WTC11 (cell line): ENCODE data around the gene ARHGAP45. TPM values are rescaled to one million over a fixed set of nuclear protein-coding genes. Genes with fewer than 3 reads are reported as not detected.

ENCODE experiments used
- ATAC-seq: fragments of 200-7000 bp; cut with Tn5 transposase; 2 replicates; pipeline ENCODE4 v1.10.0; 2021; ENCODE audit warnings: mild to moderate bottlenecking, moderate library complexity
- CTCF ChIA-PET: fragments of 300-600 bp; sonication (Branson Sonifier 250); formaldehyde crosslinking; loops from one replicate; lab custom pipeline; 2021; ENCODE audit warnings: antibody characterized with exemption; lab: Charles Lee
- POLR2A ChIA-PET: fragments of 350-600 bp; sonication (Branson Sonifier 250); formaldehyde crosslinking; loops from one replicate; lab custom pipeline; 2021; ENCODE audit warnings: antibody characterized with exemption; lab: Charles Lee
- DNase-seq: peaks from one replicate; pipeline ENCODE4 v3.0.0; 2021; ENCODE audit warnings: low spot score
- H3K27ac Mint-ChIP-seq: 2 replicates; pipeline ENCODE4 v1.8.0; 2021; ENCODE audit warnings: mixed read lengths
- H3K27me3 Mint-ChIP-seq: 2 replicates; pipeline ENCODE4 v1.8.0; 2021; ENCODE audit warnings: low read depth, mild to moderate bottlenecking, moderate library complexity, mixed read lengths
- H3K36me3 Mint-ChIP-seq: 2 replicates; pipeline ENCODE4 v1.8.0; 2021; ENCODE audit warnings: mixed read lengths
- H3K4me1 Mint-ChIP-seq: 2 replicates; pipeline ENCODE4 v1.8.0; 2022; ENCODE audit warnings: mixed read lengths
- H3K4me3 Mint-ChIP-seq: 2 replicates; pipeline ENCODE4 v1.8.0; 2021; ENCODE audit warnings: mild to moderate bottlenecking, moderate library complexity, mixed read lengths
- H3K9me3 Mint-ChIP-seq: 2 replicates; pipeline ENCODE4 v1.8.0; 2021; ENCODE audit warnings: mixed read lengths
- E2F5 ChIP-seq: sonication (generic); formaldehyde crosslinking; IDR thresholded peaks from 2 replicates; pipeline ENCODE4 v1.8.1; 2022; ENCODE audit warnings: mild to moderate bottlenecking, moderate library complexity, missing genetic modification reagents
- EMX1 ChIP-seq: fragments of 250-450 bp; sonication (Bioruptor Pico); IDR thresholded peaks from 2 replicates; pipeline ENCODE4 v1.8.0; 2021; ENCODE audit warnings: mild to moderate bottlenecking
- FOXP1 ChIP-seq: sonication (generic); formaldehyde crosslinking; IDR thresholded peaks from 2 replicates; pipeline ENCODE4 v1.8.0; 2022; ENCODE audit warnings: missing genetic modification reagents, mild to moderate bottlenecking, moderate library complexity, borderline replicate concordance
- HMGA2 ChIP-seq: fragments of 250-450 bp; sonication (Bioruptor Pico); IDR thresholded peaks from 2 replicates; pipeline ENCODE4 v1.4.0; 2021; ENCODE audit warnings: mild to moderate bottlenecking, moderate library complexity
- JAZF1 ChIP-seq: fragments of 250-450 bp; sonication (Bioruptor Pico); IDR thresholded peaks from 2 replicates; pipeline ENCODE4 v1.9.0; 2021; ENCODE audit warnings: moderate library complexity, mild to moderate bottlenecking, inconsistent platforms
- JUN ChIP-seq: sonication (generic); formaldehyde crosslinking; IDR thresholded peaks from 2 replicates; pipeline ENCODE4 v1.8.0; 2023; ENCODE audit warnings: mild to moderate bottlenecking, missing genetic modification reagents
- MYBL2 ChIP-seq: sonication (generic); formaldehyde crosslinking; IDR thresholded peaks from 2 replicates; pipeline ENCODE4 v1.8.1; 2023; ENCODE audit warnings: mild to moderate bottlenecking, moderate library complexity, missing genetic modification reagents
- NFATC4 ChIP-seq: fragments of 250-450 bp; sonication (Bioruptor Pico); IDR thresholded peaks from 2 replicates; pipeline ENCODE4 v1.9.0; 2021; ENCODE audit warnings: mild to moderate bottlenecking
- OVOL2 ChIP-seq: fragments of 250-450 bp; sonication (Bioruptor Pico); IDR thresholded peaks from 2 replicates; pipeline ENCODE4 v1.9.0; 2021; ENCODE audit warnings: mild to moderate bottlenecking, borderline replicate concordance
- PRRX2 ChIP-seq: fragments of 250-450 bp; sonication (Bioruptor Pico); IDR thresholded peaks from 2 replicates; pipeline ENCODE4 v1.8.0; 2021; ENCODE audit warnings: mild to moderate bottlenecking
- SMAD3 ChIP-seq: sonication (generic); formaldehyde crosslinking; IDR thresholded peaks from 2 replicates; pipeline ENCODE4 v1.8.0; 2022; ENCODE audit warnings: missing genetic modification reagents, mild to moderate bottlenecking, borderline replicate concordance
- SOX15 ChIP-seq: fragments of 250-450 bp; sonication (Bioruptor Pico); IDR thresholded peaks from 2 replicates; pipeline ENCODE4 v1.9.0; 2021; ENCODE audit warnings: mild to moderate bottlenecking
- TEAD4 ChIP-seq: sonication (generic); formaldehyde crosslinking; IDR thresholded peaks from 2 replicates; pipeline ENCODE4 v1.8.0; 2022; ENCODE audit warnings: mild to moderate bottlenecking, missing genetic modification reagents
- ZNF317 ChIP-seq: sonication (generic); formaldehyde crosslinking; IDR thresholded peaks from 2 replicates; pipeline ENCODE4 v1.8.1; 2023; ENCODE audit warnings: low read depth, mild to moderate bottlenecking, moderate library complexity, missing genetic modification reagents, borderline replicate concordance
- ZNF396 ChIP-seq: fragments of 250-450 bp; sonication (Bioruptor Pico); IDR thresholded peaks from 2 replicates; pipeline ENCODE4 v1.8.0; 2021; ENCODE audit warnings: mild to moderate bottlenecking, moderate library complexity, borderline replicate concordance
- ZNF416 ChIP-seq: fragments of 250-450 bp; sonication (Bioruptor Pico); IDR thresholded peaks from 2 replicates; pipeline ENCODE4 v1.9.0; 2021; ENCODE audit warnings: mild to moderate bottlenecking, inconsistent platforms
- ZNF423 ChIP-seq: fragments of 250-450 bp; sonication (Bioruptor Pico); IDR thresholded peaks from 2 replicates; pipeline ENCODE4 v2.1.2; 2022; ENCODE audit warnings: mild to moderate bottlenecking, moderate library complexity
- ZSCAN18 ChIP-seq: fragments of 250-450 bp; sonication (Bioruptor Pico); IDR thresholded peaks from 2 replicates; pipeline ENCODE4 v2.1.2; 2022; ENCODE audit warnings: mild to moderate bottlenecking, moderate library complexity
- total RNA-seq: library from RNA; stranded (reverse); gene quantifications from 3 replicates; pipeline ENCODE4 v1.2.3, GENCODE V29; 2021
- TF ChIP-seq, protein P1 (sequence below): fragments of 250-450 bp; sonication (Bioruptor Pico); IDR thresholded peaks from 2 replicates; pipeline ENCODE4 v1.8.0; 2021; ENCODE audit warnings: mild to moderate bottlenecking
- TF ChIP-seq, protein P2 (sequence below): sonication (generic); formaldehyde crosslinking; conservative IDR thresholded peaks from 2 replicates; pipeline ENCODE4 v1.8.1; 2022; ENCODE audit warnings: mild to moderate bottlenecking, missing genetic modification reagents
- TF ChIP-seq, protein P3 (sequence below): sonication (generic); formaldehyde crosslinking; IDR thresholded peaks from 2 replicates; pipeline ENCODE4 v1.8.1; 2023; ENCODE audit warnings: mild to moderate bottlenecking, missing genetic modification reagents, moderate library complexity
- TF ChIP-seq, protein P4 (sequence below): sonication (generic); formaldehyde crosslinking; IDR thresholded peaks from 2 replicates; pipeline ENCODE4 v1.8.1; 2023; ENCODE audit warnings: mild to moderate bottlenecking, missing genetic modification reagents, borderline replicate concordance

ARHGAP45 gene
- total RNA-seq, 1 experiment from 2014 or later, result 40.9 TPM

DNA sequence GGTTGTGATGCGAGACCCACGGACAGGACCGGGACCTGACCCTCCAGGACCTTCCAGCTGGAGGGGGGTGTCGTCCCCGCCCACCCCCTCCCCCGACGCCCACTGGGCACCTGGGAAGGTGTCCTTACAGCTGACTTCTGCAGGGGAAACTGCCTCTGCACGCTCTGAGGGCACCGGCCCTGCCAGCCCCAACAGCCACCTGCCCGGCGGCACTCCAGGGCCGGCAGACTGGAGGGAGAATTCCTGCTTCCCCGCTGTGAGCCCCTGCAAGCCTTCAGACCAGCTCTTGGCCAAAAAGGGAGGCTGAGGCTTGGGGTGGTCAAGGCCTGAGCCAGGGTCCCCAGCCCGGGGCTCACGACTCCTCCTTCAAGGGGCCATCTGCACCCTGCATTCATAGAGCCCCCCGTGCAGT is 39.3 kb upstream of the ARHGAP45 start:
- ATAC-seq (no peak), DNase-seq (no peak)
- Mint-ChIP-seq H3K4me1 (peaks cover 3% of the 10 kb centered on the region), H3K9me3 (no peaks in the 10 kb centered on the region), H3K4me3 (peak overlapping the region; percentile 92), H3K27ac (peak overlapping the region; percentile 70), H3K36me3 (peaks cover 16% of the 10 kb centered on the region), H3K27me3 (no peaks in the 10 kb centered on the region)
- TF ChIP-seq EMX1 (CRISPR knock-in tag), result no peak
- 0 out of 2 replicates have a peak, but pooled peaks have one; percentile 25 for TF ChIP-seq ZNF423 (CRISPR knock-in tag)
- no peak for TF ChIP-seq JUN (CRISPR knock-in tag)
- no peak for TF ChIP-seq ZNF396 (CRISPR knock-in tag)
- TF ChIP-seq SMAD3 (CRISPR knock-in tag), result no peak
- no peak for TF ChIP-seq ZNF317 (CRISPR knock-in tag)
- TF ChIP-seq HMGA2 (CRISPR knock-in tag), result no peak
- TF ChIP-seq ZNF416, result 0 out of 2 replicates have a peak, but pooled peaks have one; percentile 7
- TF ChIP-seq, protein P1, sequence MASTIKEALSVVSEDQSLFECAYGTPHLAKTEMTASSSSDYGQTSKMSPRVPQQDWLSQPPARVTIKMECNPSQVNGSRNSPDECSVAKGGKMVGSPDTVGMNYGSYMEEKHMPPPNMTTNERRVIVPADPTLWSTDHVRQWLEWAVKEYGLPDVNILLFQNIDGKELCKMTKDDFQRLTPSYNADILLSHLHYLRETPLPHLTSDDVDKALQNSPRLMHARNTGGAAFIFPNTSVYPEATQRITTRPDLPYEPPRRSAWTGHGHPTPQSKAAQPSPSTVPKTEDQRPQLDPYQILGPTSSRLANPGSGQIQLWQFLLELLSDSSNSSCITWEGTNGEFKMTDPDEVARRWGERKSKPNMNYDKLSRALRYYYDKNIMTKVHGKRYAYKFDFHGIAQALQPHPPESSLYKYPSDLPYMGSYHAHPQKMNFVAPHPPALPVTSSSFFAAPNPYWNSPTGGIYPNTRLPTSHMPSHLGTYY (CRISPR knock-in tag), result peak; percentile 73; the same call in 1 of the 2 replicates
- TF ChIP-seq, protein P2, sequence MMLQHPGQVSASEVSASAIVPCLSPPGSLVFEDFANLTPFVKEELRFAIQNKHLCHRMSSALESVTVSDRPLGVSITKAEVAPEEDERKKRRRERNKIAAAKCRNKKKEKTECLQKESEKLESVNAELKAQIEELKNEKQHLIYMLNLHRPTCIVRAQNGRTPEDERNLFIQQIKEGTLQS (CRISPR knock-in tag), result no peak
- POLR2A ChIA-PET, result interaction anchor here (0.7 to 6.8 kb wide), 9 partner anchors 9 to 106 kb away, joined by 3 to 70 read pairs (median 6); partner anchors contain the start of genes ABCA7 and ARHGAP45
- CTCF ChIA-PET, result interaction anchor here (0.6 to 4.3 kb wide), 11 partner anchors 12 to 403 kb away, joined by 3 to 33 read pairs (median 4); partner anchors contain the start of genes ABCA7 and ARHGAP45

DNA sequence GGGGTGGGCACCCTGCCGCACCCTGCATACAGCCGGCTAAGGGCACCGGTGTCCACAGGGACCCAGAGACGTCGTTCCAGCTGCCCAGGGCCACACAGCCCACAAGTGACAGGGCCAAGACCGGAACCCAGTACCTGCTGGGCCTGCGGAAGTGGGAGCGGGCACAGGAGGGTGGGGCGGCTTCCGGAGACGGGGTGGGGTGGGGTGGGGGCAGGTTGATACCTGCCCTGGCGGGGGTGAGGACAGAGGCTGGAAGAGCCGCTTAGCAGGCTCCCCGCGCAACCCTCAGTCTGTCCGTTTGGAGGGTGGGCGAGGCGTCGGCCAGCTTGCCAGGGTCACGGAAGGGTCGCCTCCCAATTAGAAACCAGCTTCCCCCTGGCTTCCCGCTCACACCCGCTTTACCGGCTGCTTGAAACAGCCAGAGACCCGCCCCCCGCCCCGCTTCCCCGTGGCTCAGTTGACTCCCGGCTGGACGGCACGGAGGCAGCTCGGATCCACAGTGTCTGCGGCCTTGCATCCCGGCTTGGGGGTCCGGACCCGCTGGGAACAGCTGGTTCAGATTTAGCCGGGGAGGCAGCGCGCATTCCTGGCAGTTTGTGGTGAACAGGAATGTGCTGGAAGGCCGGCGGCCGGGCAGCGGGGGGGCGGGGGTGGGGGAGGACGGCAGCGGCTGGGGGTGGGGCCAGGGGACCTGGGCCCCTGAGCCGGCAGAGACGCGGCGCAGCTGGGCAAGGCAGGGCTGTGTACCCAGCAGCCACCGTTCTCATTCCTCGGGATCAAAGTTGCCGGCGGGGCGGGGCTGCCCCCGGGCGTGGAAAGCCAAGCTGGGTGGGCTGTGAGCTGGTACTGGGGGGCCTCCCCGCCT is 38.7 kb upstream of the ARHGAP45 start:
- ChIA-PET POLR2A (interaction anchor here (0.5 to 6.8 kb wide), 14 partner anchors 9 to 565 kb away, joined by 3 to 70 read pairs (median 4); partner anchors contain the start of genes ABCA7, CIRBP and WDR18), CTCF (interaction anchor here (0.6 to 4.3 kb wide), 9 partner anchors 11 to 404 kb away, joined by 3 to 33 read pairs (median 5); partner anchors contain the start of genes ABCA7 and ARHGAP45)
- no peaks in the 10 kb centered on the region for H3K9me3 Mint-ChIP-seq
- peak overlapping the region; percentile 92 for H3K4me3 Mint-ChIP-seq
- peak overlapping the region; percentile 70 for H3K27ac Mint-ChIP-seq
- ATAC-seq, result peak; percentile 12
- H3K36me3 Mint-ChIP-seq, result peaks cover 22% of the 10 kb centered on the region
- H3K27me3 Mint-ChIP-seq, result no peaks in the 10 kb centered on the region
- DNase-seq, result peak; percentile 82
- peaks cover 3% of the 10 kb centered on the region for H3K4me1 Mint-ChIP-seq
- TF ChIP-seq, protein P3, sequence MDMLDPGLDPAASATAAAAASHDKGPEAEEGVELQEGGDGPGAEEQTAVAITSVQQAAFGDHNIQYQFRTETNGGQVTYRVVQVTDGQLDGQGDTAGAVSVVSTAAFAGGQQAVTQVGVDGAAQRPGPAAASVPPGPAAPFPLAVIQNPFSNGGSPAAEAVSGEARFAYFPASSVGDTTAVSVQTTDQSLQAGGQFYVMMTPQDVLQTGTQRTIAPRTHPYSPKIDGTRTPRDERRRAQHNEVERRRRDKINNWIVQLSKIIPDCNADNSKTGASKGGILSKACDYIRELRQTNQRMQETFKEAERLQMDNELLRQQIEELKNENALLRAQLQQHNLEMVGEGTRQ (CRISPR knock-in tag), result no peak
- TF ChIP-seq MYBL2 (no peak), TEAD4 (CRISPR knock-in tag) (no peak), FOXP1 (CRISPR knock-in tag) (no peak), ZNF396 (CRISPR knock-in tag) (no peak), ZNF416 (peak; percentile 38; the same call in 1 of the 2 replicates), JAZF1 (CRISPR knock-in tag) (no peak), OVOL2 (CRISPR knock-in tag) (no peak), HMGA2 (CRISPR knock-in tag) (no peak), PRRX2 (peak; percentile 48; the same call in 1 of the 2 replicates), NFATC4 (CRISPR knock-in tag) (peak; percentile 15; the same call in 1 of the 2 replicates), SOX15 (CRISPR knock-in tag) (no peak), E2F5 (CRISPR knock-in tag) (no peak), ZSCAN18 (CRISPR knock-in tag) (no peak)
- TF ChIP-seq, protein P4, sequence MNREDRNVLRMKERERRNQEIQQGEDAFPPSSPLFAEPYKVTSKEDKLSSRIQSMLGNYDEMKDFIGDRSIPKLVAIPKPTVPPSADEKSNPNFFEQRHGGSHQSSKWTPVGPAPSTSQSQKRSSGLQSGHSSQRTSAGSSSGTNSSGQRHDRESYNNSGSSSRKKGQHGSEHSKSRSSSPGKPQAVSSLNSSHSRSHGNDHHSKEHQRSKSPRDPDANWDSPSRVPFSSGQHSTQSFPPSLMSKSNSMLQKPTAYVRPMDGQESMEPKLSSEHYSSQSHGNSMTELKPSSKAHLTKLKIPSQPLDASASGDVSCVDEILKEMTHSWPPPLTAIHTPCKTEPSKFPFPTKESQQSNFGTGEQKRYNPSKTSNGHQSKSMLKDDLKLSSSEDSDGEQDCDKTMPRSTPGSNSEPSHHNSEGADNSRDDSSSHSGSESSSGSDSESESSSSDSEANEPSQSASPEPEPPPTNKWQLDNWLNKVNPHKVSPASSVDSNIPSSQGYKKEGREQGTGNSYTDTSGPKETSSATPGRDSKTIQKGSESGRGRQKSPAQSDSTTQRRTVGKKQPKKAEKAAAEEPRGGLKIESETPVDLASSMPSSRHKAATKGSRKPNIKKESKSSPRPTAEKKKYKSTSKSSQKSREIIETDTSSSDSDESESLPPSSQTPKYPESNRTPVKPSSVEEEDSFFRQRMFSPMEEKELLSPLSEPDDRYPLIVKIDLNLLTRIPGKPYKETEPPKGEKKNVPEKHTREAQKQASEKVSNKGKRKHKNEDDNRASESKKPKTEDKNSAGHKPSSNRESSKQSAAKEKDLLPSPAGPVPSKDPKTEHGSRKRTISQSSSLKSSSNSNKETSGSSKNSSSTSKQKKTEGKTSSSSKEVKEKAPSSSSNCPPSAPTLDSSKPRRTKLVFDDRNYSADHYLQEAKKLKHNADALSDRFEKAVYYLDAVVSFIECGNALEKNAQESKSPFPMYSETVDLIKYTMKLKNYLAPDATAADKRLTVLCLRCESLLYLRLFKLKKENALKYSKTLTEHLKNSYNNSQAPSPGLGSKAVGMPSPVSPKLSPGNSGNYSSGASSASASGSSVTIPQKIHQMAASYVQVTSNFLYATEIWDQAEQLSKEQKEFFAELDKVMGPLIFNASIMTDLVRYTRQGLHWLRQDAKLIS, result no peak
- TF ChIP-seq, protein P1 (CRISPR knock-in tag), result peak; percentile 28; the same call in 1 of the 2 replicates
